ENCODE measurements around the gene PEAR1.

The PEAR1 gene

GRCh38 chr1:156881663-156882062 lies 11.9 kb upstream of the PEAR1 start:
- no peak for DNase-seq (ENCODE audit: low spot score)

GRCh38 chr1:156882543-156882942 lies 11.0 kb upstream of the PEAR1 start:
- no peak for DNase-seq (ENCODE audit: low spot score)

GRCh38 chr1:156883919-156884318 lies 9.6 kb upstream of the PEAR1 start:
- no peak for DNase-seq (ENCODE audit: low spot score)

- DNase-seq (ENCODE audit: low spot score) = no peak
Measured at GRCh38 chr1:156884560-156885184, 8.8 kb upstream of the PEAR1 start.

GRCh38 chr1:156885314-156885713 lies 8.2 kb upstream of the PEAR1 start:
- DNase-seq (ENCODE audit: low spot score) = no peak

GRCh38 chr1:156885880-156886355 lies 7.6 kb upstream of the PEAR1 start:
- no peak for DNase-seq (ENCODE audit: low spot score)

- DNase-seq (ENCODE audit: low spot score) = no peak
Measured at GRCh38 chr1:156886583-156887281, 6.8 kb upstream of the PEAR1 start.

- DNase-seq (ENCODE audit: low spot score) = no peak
Measured at GRCh38 chr1:156887317-156887716, 6.2 kb upstream of the PEAR1 start.

GRCh38 chr1:156887734-156888133 lies 5.8 kb upstream of the PEAR1 start:
- DNase-seq (ENCODE audit: low spot score) = no peak

- DNase-seq (ENCODE audit: low spot score) = peak; percentile 84
Measured at GRCh38 chr1:156889802-156890580, 3.5 kb upstream of the PEAR1 start.

GRCh38 chr1:156892190-156893047 lies 1.1 kb upstream of the PEAR1 start:
- DNase-seq (ENCODE audit: low spot score) = peak; percentile 87

GRCh38 chr1:156894001-156894400 lies 483 bp downstream of the PEAR1 start:
- DNase-seq (ENCODE audit: low spot score) = no peak

- no peak for DNase-seq (ENCODE audit: low spot score)
Measured at GRCh38 chr1:156894711-156895454, 1.4 kb downstream of the PEAR1 start.

- DNase-seq (ENCODE audit: low spot score) = no peak
Measured at GRCh38 chr1:156895455-156895812, 1.9 kb downstream of the PEAR1 start.

- DNase-seq (ENCODE audit: low spot score) = no peak
Measured at GRCh38 chr1:156895927-156896326, 2.4 kb downstream of the PEAR1 start.

GRCh38 chr1:156896490-156897033 lies 3.0 kb downstream of the PEAR1 start:
- no peak for DNase-seq (ENCODE audit: low spot score)

GRCh38 chr1:156897078-156897825 lies 3.7 kb downstream of the PEAR1 start:
- DNase-seq (ENCODE audit: low spot score) = no peak

GRCh38 chr1:156898161-156898566 lies 4.6 kb downstream of the PEAR1 start:
- no peak for DNase-seq (ENCODE audit: low spot score)

- DNase-seq (ENCODE audit: low spot score) = no peak
Measured at GRCh38 chr1:156898971-156899664, 5.6 kb downstream of the PEAR1 start.
